HG03354 (cell line): ENCODE results near the gene NXN.
"Not testable (repeated sequence)": the region's sequence is repeated elsewhere in the genome, so short reads cannot be mapped to it uniquely, and the experiment has no call there.

Experiments used
- ATAC-seq: cut with Tn5 transposase; IDR thresholded peaks from one replicate; pipeline ENCODE4 v1.9.1; 2021; ENCODE audit warnings: mild to moderate bottlenecking; ENCODE audit not compliant: unreplicated experiment, poor library complexity, severe bottlenecking

NXN gene

GRCh38 chr17:871751-872519 is 107.6 kb downstream of the NXN start:
- ATAC-seq, result no peak

- ATAC-seq, result no peak
These were observed 109.7 kb downstream of the NXN start for GRCh38 chr17:869567-870525.

- ATAC-seq, result no peak
These were observed 110.5 kb downstream of the NXN start for GRCh38 chr17:869086-869485.

GRCh38 chr17:867896-868489 is 111.6 kb downstream of the NXN start:
- ATAC-seq, result no peak

GRCh38 chr17:867238-867637 is 112.3 kb downstream of the NXN start:
- ATAC-seq, result not testable (repeated sequence)

GRCh38 chr17:866568-867103 is 112.9 kb downstream of the NXN start:
- no peak for ATAC-seq

- no peak for ATAC-seq
These were observed 115.3 kb downstream of the NXN start for GRCh38 chr17:864315-864714.

- ATAC-seq, result no peak
These were observed 115.7 kb downstream of the NXN start for GRCh38 chr17:863880-864279.

- no peak for ATAC-seq
These were observed 117.0 kb downstream of the NXN start for GRCh38 chr17:862582-862981.

- ATAC-seq, result no peak
These were observed 118.2 kb downstream of the NXN start for GRCh38 chr17:861364-861763.

GRCh38 chr17:860805-861204 is 118.8 kb downstream of the NXN start:
- no peak for ATAC-seq

- no peak for ATAC-seq
These were observed 119.8 kb downstream of the NXN start for GRCh38 chr17:859824-860195.

- ATAC-seq, result no peak
These were observed 120.3 kb downstream of the NXN start for GRCh38 chr17:859061-859823.

GRCh38 chr17:856149-856548 is 123.4 kb downstream of the NXN start:
- no peak for ATAC-seq

- no peak for ATAC-seq
These were observed 124.0 kb downstream of the NXN start for GRCh38 chr17:855569-855968.

- not testable (repeated sequence) for ATAC-seq
These were observed 126.7 kb downstream of the NXN start for GRCh38 chr17:852850-853249.

- no peak for ATAC-seq
These were observed 127.2 kb downstream of the NXN start for GRCh38 chr17:852349-852748.

- ATAC-seq, result no peak
These were observed 127.7 kb downstream of the NXN start for GRCh38 chr17:851924-852323.
